K562 (cell line): ENCODE data around the gene PRC1. TPM values are rescaled to one million over a fixed set of nuclear protein-coding genes. Genes with fewer than 3 reads are reported as not detected.

Source experiments
- ATF1 ChIP-seq, 2 experiments: fragments of 450-650 bp in 1 of 2; IDR thresholded peaks; 2 replicates each; pipeline ENCODE4 v1.6.1; 2016; ENCODE audit warnings: missing compliant biosample characterization in 1 of 2, missing genetic modification characterization in 1 of 2
- BHLHE40 ChIP-seq: IDR thresholded peaks from 2 replicates; pipeline ENCODE4 v1.6.1; 2011; ENCODE audit warnings: low read length, improper control_type of control experiment
- CXXC5 ChIP-seq: fragments of 250-450 bp; sonication (Bioruptor Pico); IDR thresholded peaks from 2 replicates; pipeline ENCODE4 v1.8.0; 2022; ENCODE audit warnings: inconsistent platforms, mild to moderate bottlenecking, moderate library complexity
- ESRRA ChIP-seq: fragments of 450-650 bp; IDR thresholded peaks from 2 replicates; pipeline ENCODE4 v1.6.1; 2014; ENCODE audit warnings: low read depth, mild to moderate bottlenecking, moderate library complexity, borderline replicate concordance
- KLF6 ChIP-seq: fragments of 250-450 bp; sonication (Bioruptor Pico); IDR thresholded peaks from 2 replicates; pipeline ENCODE4 v1.4.0; 2020; ENCODE audit warnings: mild to moderate bottlenecking, moderate library complexity, borderline replicate concordance
- NCOA1 ChIP-seq: fragments of 450-650 bp; IDR thresholded peaks from 2 replicates; pipeline ENCODE4 v1.6.1; 2016; ENCODE audit warnings: low read depth
- NONO ChIP-seq, 2 experiments: fragments of 200-400 bp in 1 of 2; fragments of 450-650 bp in 1 of 2; formaldehyde crosslinking in 1 of 2; IDR thresholded peaks; 2 replicates each; pipeline ENCODE4 v1.6.1; 2017; ENCODE audit warnings: low read depth in 2 of 2, mild to moderate bottlenecking in 2 of 2, moderate library complexity in 2 of 2, low read length in 1 of 2
- SP2 ChIP-seq: IDR thresholded peaks from 2 replicates; pipeline ENCODE4 v1.6.1; 2011; ENCODE audit warnings: mild to moderate bottlenecking, low read depth, low read length, moderate library complexity; ENCODE audit not compliant: poor library complexity, severe bottlenecking; ENCODE audit errors: extremely low read depth
- ZBTB17 ChIP-seq: fragments of 450-650 bp; formaldehyde crosslinking; IDR thresholded peaks from 2 replicates; pipeline ENCODE4 v1.4.0; 2020; ENCODE audit warnings: mild to moderate bottlenecking
- polyA plus RNA-seq, 8 experiments: library from polyadenylated mRNA; depleted of rRNA in 4 of 8; stranded (reverse) in 5 of 8; unstranded in 3 of 8; fragments of >200 nt; fragmentation: Nextera tagmentation in 2 of 8; fragmentation: Illumina TruSeq in 1 of 8; extraction: Ambion mirVana in 2 of 8; extraction: Trizol in 1 of 8; gene quantifications; 2 replicates each; pipeline versions ENCODE4 v1.2.1 to v1.2.3, GENCODE V29; 2011 to 2014; ENCODE audit warnings: inconsistent platforms in 1 of 8, missing spikeins in 1 of 8
- total RNA-seq, 7 experiments: library from RNA; depleted of rRNA in 6 of 7; stranded (reverse); fragments of >200 nt in 6 of 7; fragmentation: Illumina TruSeq in 2 of 7; extraction: Trizol in 2 of 7; gene quantifications; 2 replicates each; pipeline versions ENCODE4 v1.2.1 to v1.2.3, GENCODE V29; 2011 to 2021; ENCODE audit warnings: low replicate concordance in 1 of 7
- TF ChIP-seq, protein P1 (sequence below): sonication (generic); formaldehyde crosslinking; IDR thresholded peaks from 2 replicates; pipeline ENCODE4 v1.8.0; 2022; ENCODE audit warnings: mild to moderate bottlenecking, missing genetic modification reagents
- TF ChIP-seq, protein P2 (sequence below): sonication (generic); formaldehyde crosslinking; IDR thresholded peaks from 2 replicates; pipeline ENCODE4 v1.9.0; 2022; ENCODE audit warnings: mild to moderate bottlenecking, missing genetic modification reagents
- TF ChIP-seq, protein P3 (sequence below), 2 experiments: fragments of 450-650 bp in 1 of 2; sonication (generic) in 1 of 2; formaldehyde crosslinking in 1 of 2; IDR thresholded peaks in 1 of 2; conservative IDR thresholded peaks in 1 of 2; 2 replicates each; pipeline versions ENCODE4 v1.6.1 to v1.8.1; 2016 to 2023; ENCODE audit warnings: mild to moderate bottlenecking in 2 of 2, moderate library complexity in 2 of 2, inconsistent platforms in 1 of 2, missing genetic modification reagents in 1 of 2
- TF ChIP-seq, protein P4 (sequence below): fragments of 250-450 bp; sonication (Bioruptor Pico); IDR thresholded peaks from 2 replicates; pipeline ENCODE4 v1.5.0; 2021; ENCODE audit warnings: mild to moderate bottlenecking, moderate library complexity

PRC1 gene
- total and polyA plus RNA-seq, 9 of the 15 experiments (the other 6 are each of a cell fraction or from before 2014, with no cell fraction given), result 156 to 391 (median 240) TPM

DNA sequence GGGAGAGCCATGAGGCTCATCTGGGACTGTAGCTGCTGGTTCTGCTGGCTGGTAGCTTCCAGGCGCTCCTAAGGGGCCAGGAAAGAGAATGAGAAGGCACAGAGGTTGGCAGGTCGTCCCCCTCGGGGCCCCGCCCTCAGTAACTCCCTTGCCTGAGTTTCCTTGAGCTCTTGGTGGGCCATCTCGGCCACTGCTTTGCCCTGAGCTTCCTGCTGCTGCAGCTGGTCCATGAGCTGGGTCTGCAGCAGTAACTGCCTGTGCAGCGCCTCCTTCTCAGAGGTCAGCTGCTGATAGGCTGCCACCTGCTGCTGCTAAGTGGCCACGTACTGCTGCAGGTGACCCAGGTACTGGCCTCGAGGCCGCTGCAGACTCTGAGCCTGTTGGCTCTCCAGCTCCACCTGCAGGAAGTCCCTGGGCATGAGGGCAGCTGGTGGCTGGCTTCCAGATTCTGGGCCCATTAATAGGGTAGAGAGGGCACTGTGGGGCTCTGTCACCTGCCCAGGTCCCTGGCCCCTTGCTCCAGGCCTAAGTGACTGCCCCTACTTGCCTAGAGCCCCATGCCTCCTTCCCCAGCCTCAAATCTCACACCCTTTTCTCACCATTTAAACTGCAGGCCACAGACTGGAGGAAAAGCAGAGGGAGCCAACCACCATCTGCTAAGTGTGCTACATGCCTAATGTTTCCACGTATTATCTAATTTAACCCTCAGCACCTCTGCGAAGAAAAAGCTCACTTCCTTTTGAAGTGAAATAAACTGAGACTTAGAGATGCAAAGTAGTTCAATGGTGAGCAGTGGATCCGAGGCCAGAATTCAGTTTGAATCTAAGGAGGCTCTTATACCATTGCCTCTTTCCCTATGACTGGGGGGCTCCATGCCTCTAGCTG, 38.8 kb upstream of the PRC1 start (continued):
- TF ChIP-seq, protein P1, sequence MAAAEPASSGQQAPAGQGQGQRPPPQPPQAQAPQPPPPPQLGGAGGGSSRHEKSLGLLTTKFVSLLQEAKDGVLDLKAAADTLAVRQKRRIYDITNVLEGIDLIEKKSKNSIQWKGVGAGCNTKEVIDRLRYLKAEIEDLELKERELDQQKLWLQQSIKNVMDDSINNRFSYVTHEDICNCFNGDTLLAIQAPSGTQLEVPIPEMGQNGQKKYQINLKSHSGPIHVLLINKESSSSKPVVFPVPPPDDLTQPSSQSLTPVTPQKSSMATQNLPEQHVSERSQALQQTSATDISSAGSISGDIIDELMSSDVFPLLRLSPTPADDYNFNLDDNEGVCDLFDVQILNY, result no peak
- TF ChIP-seq ATF1 (CRISPR knock-in tag; IDR thresholded peaks at IDR 0.05) (no peak), ATF1 (tag; IDR thresholded peaks at IDR 0.05) (0 out of 2 replicates have a peak, but pooled peaks have one; percentile 10), ZBTB17 (CRISPR knock-in tag) (0 out of 2 replicates have a peak, but pooled peaks have one; percentile 46), CXXC5 (CRISPR knock-in tag) (peak; percentile 64), NCOA1 (no peak), KLF6 (CRISPR knock-in tag) (0 out of 2 replicates have a peak, but pooled peaks have one; percentile 28), SP2 (no peak), ESRRA (peak; percentile 50; the same call in 1 of the 2 replicates), BHLHE40 (peak; percentile 68), NONO (IDR thresholded peaks at IDR 0.05; ENCODE audit: low read depth in 2 of 2, low read length in 1 of 2) (no peak)
- TF ChIP-seq, protein P2, sequence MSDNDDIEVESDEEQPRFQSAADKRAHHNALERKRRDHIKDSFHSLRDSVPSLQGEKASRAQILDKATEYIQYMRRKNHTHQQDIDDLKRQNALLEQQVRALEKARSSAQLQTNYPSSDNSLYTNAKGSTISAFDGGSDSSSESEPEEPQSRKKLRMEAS (CRISPR knock-in tag), result peak; percentile 80
- TF ChIP-seq, protein P3, sequence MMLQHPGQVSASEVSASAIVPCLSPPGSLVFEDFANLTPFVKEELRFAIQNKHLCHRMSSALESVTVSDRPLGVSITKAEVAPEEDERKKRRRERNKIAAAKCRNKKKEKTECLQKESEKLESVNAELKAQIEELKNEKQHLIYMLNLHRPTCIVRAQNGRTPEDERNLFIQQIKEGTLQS (IDR thresholded peaks at IDR 0.05), result no peak
- TF ChIP-seq, protein P3 (CRISPR knock-in tag; conservative IDR thresholded peaks at IDR 0.05), result 0 out of 2 replicates have a peak, but pooled peaks have one; percentile 25
- TF ChIP-seq, protein P4, sequence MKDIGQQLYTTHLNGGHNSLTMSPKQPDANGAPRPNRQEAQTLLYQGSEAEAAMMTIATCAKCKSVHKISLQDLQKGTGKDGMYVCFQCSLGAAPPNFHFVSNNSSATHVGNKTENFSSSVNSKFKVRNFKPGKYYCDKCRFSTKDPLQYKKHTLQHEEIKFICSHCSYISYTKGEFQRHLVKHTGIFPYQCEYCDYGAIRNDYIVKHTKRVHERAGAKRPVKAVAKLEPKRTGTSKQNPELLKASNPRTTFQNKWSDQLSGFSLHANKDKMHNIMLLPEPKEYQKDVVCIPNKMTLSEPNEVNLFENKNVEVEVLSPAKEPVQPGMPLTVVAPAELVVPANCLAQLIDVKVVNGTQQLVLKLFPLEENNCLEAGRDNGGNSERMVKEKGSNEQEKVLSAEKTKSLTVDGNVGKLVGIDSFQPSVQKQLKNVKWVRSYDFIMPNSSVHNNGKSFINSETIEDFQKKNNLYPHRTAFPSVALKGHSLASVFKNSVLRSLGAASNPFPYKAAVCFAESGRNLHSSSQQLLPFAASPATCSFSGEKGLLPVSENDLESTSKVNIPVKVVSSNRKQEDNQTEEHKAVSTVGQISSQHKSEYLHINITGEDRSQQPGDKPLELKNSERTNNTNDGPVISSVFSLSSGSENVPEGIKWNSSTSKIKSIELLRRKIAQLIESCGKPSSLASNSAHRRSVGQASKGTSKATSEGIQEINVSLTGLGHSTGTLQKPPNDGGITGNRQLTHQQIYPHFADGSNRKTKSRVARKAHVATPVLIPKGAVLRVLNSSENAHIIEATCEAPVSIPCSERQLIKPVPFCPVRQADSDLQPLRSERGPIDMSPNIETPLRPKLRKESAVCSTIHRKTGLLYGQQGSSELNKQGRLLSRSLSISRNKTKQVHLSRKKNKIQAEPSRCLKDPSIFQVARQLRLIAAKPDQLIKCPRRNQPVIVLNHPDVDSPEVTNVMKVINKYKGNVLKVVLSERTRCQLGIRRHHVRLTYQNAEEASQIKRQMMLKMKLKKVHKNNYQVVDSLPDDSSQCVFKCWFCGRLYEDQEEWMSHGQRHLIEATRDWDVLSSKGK (CRISPR knock-in tag), result no peak
